Loucy (cell line): ENCODE data around the gene JPH3.

Source experiments
- H2AFZ ChIP-seq: fragments of 200-600 bp; sonication (generic); 2 replicates; pipeline ENCODE4 v1.6.0; 2016; ENCODE audit warnings: antibody characterized with exemption, mild to moderate bottlenecking, low read length, moderate library complexity
- H3F3A ChIP-seq: fragments of 200-600 bp; 2 replicates; pipeline ENCODE4 v1.6.0; 2016; ENCODE audit warnings: antibody characterized with exemption, low read depth, mild to moderate bottlenecking
- H3K27me3 ChIP-seq: fragments of 200-600 bp; sonication (generic); 2 replicates; pipeline ENCODE4 v1.6.1; 2014; ENCODE audit warnings: low read length, mild to moderate bottlenecking; ENCODE audit not compliant: insufficient read depth, poor library complexity, severe bottlenecking
- H3K36me3 ChIP-seq: fragments of 200-600 bp; sonication (generic); 2 replicates; pipeline ENCODE4 v1.6.1; 2016; ENCODE audit warnings: low read length; ENCODE audit not compliant: insufficient read depth
- H3K4me1 ChIP-seq: fragments of 200-600 bp; sonication (generic); 2 replicates; pipeline ENCODE4 v1.5.1; 2014; ENCODE audit warnings: low read length, mild to moderate bottlenecking; ENCODE audit not compliant: insufficient read depth, poor library complexity, severe bottlenecking
- H3K4me2 ChIP-seq: fragments of 200-600 bp; sonication (generic); 2 replicates; pipeline ENCODE4 v1.6.0; 2014; ENCODE audit warnings: antibody characterized with exemption, low read length, low read depth, mild to moderate bottlenecking; ENCODE audit not compliant: poor library complexity, severe bottlenecking
- H3K4me3 ChIP-seq: fragments of 200-600 bp; sonication (generic); 2 replicates; pipeline ENCODE4 v1.5.1; 2014; ENCODE audit warnings: low read length, mild to moderate bottlenecking, mixed read lengths; ENCODE audit not compliant: poor library complexity, severe bottlenecking
- H3K79me2 ChIP-seq: fragments of 200-600 bp; sonication (generic); 2 replicates; pipeline ENCODE4 v1.6.1; 2014; ENCODE audit warnings: low read length; ENCODE audit not compliant: insufficient read depth
- H3K9ac ChIP-seq: fragments of 200-600 bp; sonication (generic); 2 replicates; pipeline ENCODE4 v1.6.0; 2014; ENCODE audit warnings: mild to moderate bottlenecking, low read depth, low read length, moderate library complexity; ENCODE audit not compliant: poor library complexity, severe bottlenecking
- H3K9me2 ChIP-seq: fragments of 200-600 bp; sonication (generic); replicated peaks from 2 replicates; pipeline ENCODE4 v1.6.1; 2016; ENCODE audit warnings: low read depth, low read length, mixed read lengths
- H3K9me3 ChIP-seq: fragments of 200-600 bp; sonication (generic); 2 replicates; pipeline ENCODE4 v1.6.1; 2014; ENCODE audit warnings: mild to moderate bottlenecking, antibody characterized with exemption, low read length, low read depth; ENCODE audit not compliant: insufficient read depth
- H4K20me1 ChIP-seq: fragments of 200-600 bp; sonication (generic); 2 replicates; pipeline ENCODE4 v1.6.0; 2014; ENCODE audit warnings: antibody characterized with exemption, low read length, mild to moderate bottlenecking; ENCODE audit not compliant: insufficient read depth, poor library complexity, severe bottlenecking
- CTCF ChIP-seq: fragments of 200-600 bp; sonication (generic); conservative IDR thresholded peaks from 2 replicates; pipeline ENCODE4 v1.5.1; 2014; ENCODE audit warnings: mild to moderate bottlenecking, antibody characterized with exemption, low read length
- EZH2phosphoT487 ChIP-seq: fragments of 200-600 bp; IDR thresholded peaks from 2 replicates; pipeline ENCODE4 v1.6.1; 2018; ENCODE audit warnings: antibody characterized with exemption, mild to moderate bottlenecking, moderate library complexity, borderline replicate concordance

The JPH3 gene

GRCh38 chr16:87705771-87706277 lies 103.5 kb downstream of the JPH3 start:
- Histone ChIP-seq H3K4me3 (no peak overlapping the region), H3K4me1 (no peaks in the 10 kb centered on the region), H2AFZ (no peak overlapping the region), H3K9me2 (no peaks in the 10 kb centered on the region), H4K20me1 (no peaks in the 10 kb centered on the region), H3K36me3 (peaks cover 6% of the 10 kb centered on the region; the same call in 1 of the 2 replicates), H3K79me2 (no peaks in the 10 kb centered on the region), H3K27me3 (no peaks in the 10 kb centered on the region), H3K9ac (no peak overlapping the region), H3K9me3 (no peaks in the 10 kb centered on the region), H3F3A (no peaks in the 10 kb centered on the region), H3K4me2 (no peak overlapping the region)
- TF ChIP-seq EZH2phosphoT487 (no peak), CTCF (no peak)

- H3K4me3 ChIP-seq = no peak overlapping the region
- H3K9ac ChIP-seq = no peak overlapping the region
- H3K9me2 ChIP-seq = no peaks in the 10 kb centered on the region
- H3K9me3 ChIP-seq = no peaks in the 10 kb centered on the region
- no peak for TF ChIP-seq CTCF
- TF ChIP-seq EZH2phosphoT487 = no peak
- H3K27me3 ChIP-seq = no peaks in the 10 kb centered on the region
- H3F3A ChIP-seq = no peaks in the 10 kb centered on the region
- H2AFZ ChIP-seq = no peak overlapping the region
- H3K4me1 ChIP-seq = no peaks in the 10 kb centered on the region
- peaks cover 6% of the 10 kb centered on the region; the same call in 1 of the 2 replicates for H3K36me3 ChIP-seq
- H3K4me2 ChIP-seq = no peak overlapping the region
- H4K20me1 ChIP-seq = no peaks in the 10 kb centered on the region
- H3K79me2 ChIP-seq = no peaks in the 10 kb centered on the region
Measured at GRCh38 chr16:87706278-87707000, 104.1 kb downstream of the JPH3 start.

GRCh38 chr16:87707097-87707496 lies 104.8 kb downstream of the JPH3 start:
- Histone ChIP-seq H4K20me1 (no peaks in the 10 kb centered on the region), H3K4me2 (no peak overlapping the region), H3K27me3 (no peaks in the 10 kb centered on the region), H3K9ac (no peak overlapping the region), H3K36me3 (peaks cover 6% of the 10 kb centered on the region; the same call in 1 of the 2 replicates), H3K4me3 (no peak overlapping the region), H2AFZ (no peak overlapping the region), H3K4me1 (no peaks in the 10 kb centered on the region), H3K9me3 (no peaks in the 10 kb centered on the region), H3K9me2 (no peaks in the 10 kb centered on the region), H3F3A (no peaks in the 10 kb centered on the region), H3K79me2 (no peaks in the 10 kb centered on the region)
- TF ChIP-seq CTCF (no peak), EZH2phosphoT487 (no peak)
